ENCODE data around the gene KCNIP3. TPM values are rescaled to one million over a fixed set of nuclear protein-coding genes. Genes with fewer than 3 reads are reported as not detected.

Gene KCNIP3
- total and polyA plus RNA-seq, 2 donors (not counting 1 experiment from before 2014, with no cell fraction given) = not detected

DNA sequence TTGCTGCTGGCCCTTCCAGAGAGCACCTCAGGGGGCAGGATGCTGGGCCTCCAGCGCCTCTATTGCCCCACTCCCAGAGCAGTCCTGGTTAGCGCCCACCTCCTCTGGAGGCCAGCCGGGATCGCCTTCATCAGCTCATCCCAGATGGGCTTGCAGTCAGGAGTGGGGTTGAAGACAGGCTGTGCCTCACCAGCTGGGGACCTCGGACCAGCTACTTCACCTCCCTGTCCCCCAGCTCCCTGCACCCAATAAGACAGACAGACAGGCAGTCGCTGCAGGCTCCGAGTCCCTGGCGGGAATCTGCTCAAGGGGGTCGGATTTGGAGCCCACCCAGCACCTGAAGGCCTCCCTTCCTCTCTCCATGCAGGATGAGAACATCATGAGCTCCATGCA is 86.5 kb downstream of the KCNIP3 start:
- Histone ChIP-seq H3K9ac (ENCODE audit: low read length) (no peak overlapping the region), H3K4me3 (ENCODE audit: control extremely low read depth in 1 of 5, extremely low read depth in 1 of 5, insufficient read depth in 1 of 5, low read depth in 2 of 5, low read length in 4 of 5) (no peak overlapping the region), H3K9me3 (ENCODE audit: control extremely low read depth in 1 of 3, control insufficient read depth in 2 of 3, insufficient read depth in 1 of 3, low read length in 2 of 3) (no peaks in the 10 kb centered on the region), H3K4me2 (replicated peaks; ENCODE audit: low read depth, low read length, poor library complexity, severe bottlenecking) (no peak overlapping the region), H3K79me2 (ENCODE audit: control insufficient read depth, insufficient read depth, low read length) (no peaks in the 10 kb centered on the region), H4K20me1 (ENCODE audit: control insufficient read depth, insufficient read depth, low read length, poor library complexity, severe bottlenecking) (no peaks in the 10 kb centered on the region), H2AFZ (ENCODE audit: insufficient read depth, low read depth, low read length, poor library complexity, severe bottlenecking) (no peak overlapping the region), H3K36me3 (replicated peaks in 1 of 2; ENCODE audit: control extremely low read depth in 1 of 2, control insufficient read depth in 1 of 2, extremely low read depth in 1 of 2, insufficient read depth in 2 of 2, low read length in 1 of 2) (no peaks in the 10 kb centered on the region), H3K27ac (ENCODE audit: low read length in 2 of 2) (no peak overlapping the region), H3K27me3 (replicated peaks in 1 of 4; ENCODE audit: control extremely low read depth in 1 of 4, control insufficient read depth in 3 of 4, insufficient read depth in 4 of 4, low read length in 3 of 4) (peaks cover 0 to 3% (median 0%) of the 10 kb centered on the region in 4 experiments), H3K4me1 (ENCODE audit: control insufficient read depth in 2 of 2, insufficient read depth in 2 of 2, low read length in 2 of 2) (no peaks in the 10 kb centered on the region)
- ChIA-PET CTCF (no interaction called here), POLR2A (no interaction called here)
- DNase-seq (no peak), ATAC-seq (ENCODE audit: low read depth) (no peak)
- WGBS (ENCODE audit: insufficient coverage) = 91% methylated on average over 4 of the region's 9 CpGs
- H3K27me3 Mint-ChIP-seq = peaks cover 10% of the 10 kb centered on the region
- no peaks in the 10 kb centered on the region for H3K4me1 Mint-ChIP-seq
- H3K4me3 Mint-ChIP-seq = no peak overlapping the region
- TF ChIP-seq EZH2 (IDR thresholded peaks at IDR 0.05; ENCODE audit: borderline replicate concordance, insufficient read depth, low read depth, low read length, poor library complexity, severe bottlenecking) = no peak
- TF ChIP-seq, protein P1, sequence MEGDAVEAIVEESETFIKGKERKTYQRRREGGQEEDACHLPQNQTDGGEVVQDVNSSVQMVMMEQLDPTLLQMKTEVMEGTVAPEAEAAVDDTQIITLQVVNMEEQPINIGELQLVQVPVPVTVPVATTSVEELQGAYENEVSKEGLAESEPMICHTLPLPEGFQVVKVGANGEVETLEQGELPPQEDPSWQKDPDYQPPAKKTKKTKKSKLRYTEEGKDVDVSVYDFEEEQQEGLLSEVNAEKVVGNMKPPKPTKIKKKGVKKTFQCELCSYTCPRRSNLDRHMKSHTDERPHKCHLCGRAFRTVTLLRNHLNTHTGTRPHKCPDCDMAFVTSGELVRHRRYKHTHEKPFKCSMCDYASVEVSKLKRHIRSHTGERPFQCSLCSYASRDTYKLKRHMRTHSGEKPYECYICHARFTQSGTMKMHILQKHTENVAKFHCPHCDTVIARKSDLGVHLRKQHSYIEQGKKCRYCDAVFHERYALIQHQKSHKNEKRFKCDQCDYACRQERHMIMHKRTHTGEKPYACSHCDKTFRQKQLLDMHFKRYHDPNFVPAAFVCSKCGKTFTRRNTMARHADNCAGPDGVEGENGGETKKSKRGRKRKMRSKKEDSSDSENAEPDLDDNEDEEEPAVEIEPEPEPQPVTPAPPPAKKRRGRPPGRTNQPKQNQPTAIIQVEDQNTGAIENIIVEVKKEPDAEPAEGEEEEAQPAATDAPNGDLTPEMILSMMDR (IDR thresholded peaks at IDR 0.05) = no peak
- H3K27ac Mint-ChIP-seq = no peak overlapping the region
- intact Hi-C loops (cut with micrococcal nuclease) = no loop called here
- H3K9me3 Mint-ChIP-seq (ENCODE audit: insufficient read depth) = no peaks in the 10 kb centered on the region

DNA sequence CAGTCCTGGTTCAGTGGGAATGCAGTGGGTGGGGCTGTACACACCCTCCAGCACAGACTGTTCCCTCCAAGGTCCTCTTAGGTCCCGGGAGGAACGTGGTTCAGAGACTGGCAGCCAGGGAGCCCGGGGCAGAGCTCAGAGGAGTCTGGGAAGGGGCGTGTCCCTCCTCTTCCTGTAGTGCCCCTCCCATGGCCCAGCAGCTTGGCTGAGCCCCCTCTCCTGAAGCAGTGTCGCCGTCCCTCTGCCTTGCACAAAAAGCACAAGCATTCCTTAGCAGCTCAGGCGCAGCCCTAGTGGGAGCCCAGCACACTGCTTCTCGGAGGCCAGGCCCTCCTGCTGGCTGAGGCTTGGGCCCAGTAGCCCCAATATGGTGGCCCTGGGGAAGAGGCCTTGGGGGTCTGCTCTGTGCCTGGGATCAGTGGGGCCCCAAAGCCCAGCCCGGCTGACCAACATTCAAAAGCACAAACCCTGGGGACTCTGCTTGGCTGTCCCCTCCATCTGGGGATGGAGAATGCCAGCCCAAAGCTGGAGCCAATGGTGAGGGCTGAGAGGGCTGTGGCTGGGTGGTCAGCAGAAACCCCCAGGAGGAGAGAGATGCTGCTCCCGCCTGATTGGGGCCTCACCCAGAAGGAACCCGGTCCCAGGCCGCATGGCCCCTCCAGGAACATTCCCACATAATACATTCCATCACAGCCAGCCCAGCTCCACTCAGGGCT is 87.9 kb downstream of the KCNIP3 start:
- H3K27me3 Mint-ChIP-seq = peaks cover 10% of the 10 kb centered on the region
- Histone ChIP-seq H3K27ac (ENCODE audit: low read length in 2 of 2) (no peak overlapping the region), H4K20me1 (ENCODE audit: control insufficient read depth, insufficient read depth, low read length, poor library complexity, severe bottlenecking) (no peaks in the 10 kb centered on the region), H3K79me2 (ENCODE audit: control insufficient read depth, insufficient read depth, low read length) (no peaks in the 10 kb centered on the region), H3K9me3 (ENCODE audit: control extremely low read depth in 1 of 3, control insufficient read depth in 2 of 3, insufficient read depth in 1 of 3, low read length in 2 of 3) (no peaks in the 10 kb centered on the region), H2AFZ (ENCODE audit: insufficient read depth, low read depth, low read length, poor library complexity, severe bottlenecking) (no peak overlapping the region), H3K27me3 (replicated peaks in 1 of 4; ENCODE audit: control extremely low read depth in 1 of 4, control insufficient read depth in 3 of 4, insufficient read depth in 4 of 4, low read length in 3 of 4) (peaks cover 0 to 6% (median 0%) of the 10 kb centered on the region in 4 experiments), H3K36me3 (replicated peaks in 1 of 2; ENCODE audit: control extremely low read depth in 1 of 2, control insufficient read depth in 1 of 2, extremely low read depth in 1 of 2, insufficient read depth in 2 of 2, low read length in 1 of 2) (no peaks in the 10 kb centered on the region), H3K4me1 (ENCODE audit: control insufficient read depth in 2 of 2, insufficient read depth in 2 of 2, low read length in 2 of 2) (no peaks in the 10 kb centered on the region), H3K9ac (ENCODE audit: low read length) (no peak overlapping the region), H3K4me3 (ENCODE audit: control extremely low read depth in 1 of 5, extremely low read depth in 1 of 5, insufficient read depth in 1 of 5, low read depth in 2 of 5, low read length in 4 of 5) (no peak overlapping the region), H3K4me2 (replicated peaks; ENCODE audit: low read depth, low read length, poor library complexity, severe bottlenecking) (no peak overlapping the region)
- intact Hi-C loops (cut with micrococcal nuclease) = no loop called here
- POLR2A ChIA-PET = no interaction called here
- TF ChIP-seq, protein P1 (IDR thresholded peaks at IDR 0.05) = no peak
- TF ChIP-seq EZH2 (IDR thresholded peaks at IDR 0.05; ENCODE audit: borderline replicate concordance, insufficient read depth, low read depth, low read length, poor library complexity, severe bottlenecking) = no peak
- DNase-seq (no peak), ATAC-seq (ENCODE audit: low read depth) (no peak)
- H3K4me1 Mint-ChIP-seq = no peaks in the 10 kb centered on the region
- no peaks in the 10 kb centered on the region for H3K9me3 Mint-ChIP-seq (ENCODE audit: insufficient read depth)
- no peak overlapping the region for H3K27ac Mint-ChIP-seq
- CTCF ChIA-PET = no interaction called here
- no peak overlapping the region for H3K4me3 Mint-ChIP-seq
- 77% methylated on average over 12 of the region's 12 CpGs for WGBS (ENCODE audit: insufficient coverage)

Measured in B cell (primary cell).